Neural cell (in vitro differentiated cells): ENCODE data around the gene AGO3. TPM values are rescaled to one million over a fixed set of nuclear protein-coding genes. Genes with fewer than 3 reads are reported as not detected.

ENCODE experiments used
- H2AFZ ChIP-seq: fragments of 200-600, 300-800 bp; sonication (generic), shearing (Covaris generic); 2 replicates; pipeline ENCODE4 v1.6.0; 2014; ENCODE audit warnings: low read depth, mild to moderate bottlenecking, antibody characterized with exemption, low read length, moderate library complexity
- H3F3A ChIP-seq: fragments of 200-600 bp; shearing (Covaris generic); 2 replicates; pipeline ENCODE4 v1.6.1; 2016; ENCODE audit warnings: mild to moderate bottlenecking, moderate library complexity, mixed read lengths, antibody characterized with exemption, low read length; ENCODE audit not compliant: insufficient read depth, poor library complexity, severe bottlenecking
- H3K27ac ChIP-seq: fragments of 200-600, 300-800 bp; sonication (generic), shearing (Covaris generic); 2 replicates; pipeline ENCODE4 v1.5.1; 2014; ENCODE audit warnings: mild to moderate bottlenecking, low read length, moderate library complexity
- H3K27me3 ChIP-seq: fragments of 300-800, 200-600 bp; sonication (generic), shearing (Covaris generic); 2 replicates; pipeline ENCODE4 v1.6.0; 2014; ENCODE audit warnings: mild to moderate bottlenecking, low read depth, low read length, moderate library complexity; ENCODE audit not compliant: insufficient read depth
- H3K36me3 ChIP-seq: fragments of 300-800, 200-600 bp; sonication (generic), shearing (Covaris generic); 2 replicates; pipeline ENCODE4 v1.5.1; 2014; ENCODE audit warnings: mild to moderate bottlenecking, antibody characterized with exemption, low read length, moderate library complexity; ENCODE audit not compliant: insufficient read depth
- H3K4me2 ChIP-seq: fragments of 300-800, 200-600 bp; sonication (generic), shearing (Covaris generic); 2 replicates; pipeline ENCODE4 v1.6.0; 2014; ENCODE audit warnings: mild to moderate bottlenecking, low read length
- H3K4me3 ChIP-seq: fragments of 300-800, 200-600 bp; sonication (generic), shearing (Covaris generic); 2 replicates; pipeline ENCODE4 v1.5.1; 2014; ENCODE audit warnings: mild to moderate bottlenecking, low read length, moderate library complexity
- H3K79me2 ChIP-seq: fragments of 200-600 bp; shearing (Covaris generic); replicated peaks from 2 replicates; pipeline ENCODE4 v1.6.0; 2014; ENCODE audit warnings: mild to moderate bottlenecking, low read length, moderate library complexity; ENCODE audit not compliant: insufficient read depth
- H3K9ac ChIP-seq: fragments of 300-800, 200-600 bp; sonication (generic), shearing (Covaris generic); 2 replicates; pipeline ENCODE4 v1.6.1; 2016; ENCODE audit warnings: mild to moderate bottlenecking, low read length, mixed read lengths
- H3K9me2 ChIP-seq: fragments of 200-600 bp; shearing (Covaris generic); 2 replicates; pipeline ENCODE4 v1.6.1; 2016; ENCODE audit warnings: mild to moderate bottlenecking, low read length, mixed read lengths; ENCODE audit not compliant: insufficient read depth
- H3K9me3 ChIP-seq: fragments of 200-600, 300-800 bp; sonication (generic), shearing (Covaris generic); 2 replicates; pipeline ENCODE4 v1.6.1; 2016; ENCODE audit warnings: mild to moderate bottlenecking, mixed run types, low read length, moderate library complexity, mixed read lengths
- H4K20me1 ChIP-seq: fragments of 200-600 bp; shearing (Covaris generic); 2 replicates; pipeline ENCODE4 v1.6.1; 2016; ENCODE audit warnings: mild to moderate bottlenecking, mixed run types; ENCODE audit not compliant: insufficient read depth
- EP300 ChIP-seq: fragments of 450-650 bp; conservative IDR thresholded peaks from 2 replicates; pipeline ENCODE4 v1.6.1; 2014; ENCODE audit warnings: antibody characterized with exemption, mild to moderate bottlenecking, moderate library complexity; ENCODE audit not compliant: poor library complexity, severe bottlenecking
- EZH2 ChIP-seq: fragments of 200-600, 300-800 bp; shearing (Covaris generic), sonication (generic); IDR thresholded peaks from 2 replicates; pipeline ENCODE4 v1.6.1; 2014; ENCODE audit warnings: antibody characterized with exemption, low read length, borderline replicate concordance, mild to moderate bottlenecking; ENCODE audit not compliant: insufficient read depth, poor library complexity, severe bottlenecking
- MXI1 ChIP-seq: fragments of 450-650 bp; conservative IDR thresholded peaks from 2 replicates; pipeline ENCODE4 v1.6.1; 2014; ENCODE audit warnings: antibody characterized with exemption, mild to moderate bottlenecking; ENCODE audit not compliant: poor library complexity, severe bottlenecking
- POLR2AphosphoS5 ChIP-seq: IDR thresholded peaks from 2 replicates; pipeline ENCODE4 v1.6.1; 2012
- RAD21 ChIP-seq: fragments of 450-650 bp; conservative IDR thresholded peaks from 2 replicates; pipeline ENCODE4 v1.6.1; 2014; ENCODE audit warnings: antibody characterized with exemption, mild to moderate bottlenecking, moderate library complexity
- SMC3 ChIP-seq: fragments of 450-650 bp; conservative IDR thresholded peaks from 2 replicates; pipeline ENCODE4 v1.6.1; 2014; ENCODE audit warnings: antibody characterized with exemption, mild to moderate bottlenecking, moderate library complexity; ENCODE audit not compliant: poor library complexity
- TAF1 ChIP-seq: IDR thresholded peaks from 2 replicates; pipeline ENCODE4 v1.6.1; 2012; ENCODE audit warnings: low read depth
- polyA plus RNA-seq: library from polyadenylated mRNA; depleted of rRNA; stranded (reverse); fragments of >200 nt; gene quantifications from 2 replicates; pipeline ENCODE4 v1.2.3, GENCODE V29; 2014
- TF ChIP-seq, protein P1 (sequence below): IDR thresholded peaks from 2 replicates; pipeline ENCODE4 v1.6.1; 2012; ENCODE audit warnings: borderline replicate concordance
- TF ChIP-seq, protein P2 (sequence below): fragments of 450-650 bp; IDR thresholded peaks from 2 replicates; pipeline ENCODE4 v1.5.1; 2014; ENCODE audit warnings: antibody characterized with exemption, mild to moderate bottlenecking, moderate library complexity; ENCODE audit not compliant: poor library complexity, severe bottlenecking

The AGO3 gene
- polyA plus RNA-seq, 1 donor from 2014 or later = 9.4 TPM

DNA sequence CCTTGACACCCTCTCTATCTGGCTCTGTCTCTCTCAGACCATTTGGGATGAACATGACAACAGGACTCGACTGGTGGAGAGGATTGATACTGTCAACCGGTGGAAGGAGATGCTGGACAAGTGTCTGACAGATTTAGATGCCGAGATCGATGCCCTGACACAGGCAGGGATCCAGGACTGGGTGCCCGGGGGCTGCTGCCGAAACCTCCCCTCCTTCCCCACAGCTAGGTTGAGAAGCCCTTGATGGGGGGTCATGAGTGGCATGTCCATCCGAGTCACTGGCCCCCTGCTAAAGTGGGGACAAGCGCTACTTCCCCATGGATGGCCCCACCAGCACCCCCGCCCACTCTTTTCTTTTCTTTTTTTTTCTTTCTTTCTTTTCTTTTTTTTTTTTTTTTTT lies 154.2 kb downstream of the AGO3 start:
- H3K27ac ChIP-seq = no peak overlapping the region
- no peaks in the 10 kb centered on the region for H3K9me2 ChIP-seq
- H3F3A ChIP-seq = no peaks in the 10 kb centered on the region
- H4K20me1 ChIP-seq = no peaks in the 10 kb centered on the region
- no peak overlapping the region for H2AFZ ChIP-seq
- peaks cover 9% of the 10 kb centered on the region for H3K79me2 ChIP-seq
- TF ChIP-seq EZH2 = no peak
- no peak for TF ChIP-seq SMC3
- TF ChIP-seq POLR2AphosphoS5 = no peak
- no peak for TF ChIP-seq MXI1
- TF ChIP-seq RAD21 = no peak
- TF ChIP-seq EP300 = no peak
- TF ChIP-seq, protein P1, sequence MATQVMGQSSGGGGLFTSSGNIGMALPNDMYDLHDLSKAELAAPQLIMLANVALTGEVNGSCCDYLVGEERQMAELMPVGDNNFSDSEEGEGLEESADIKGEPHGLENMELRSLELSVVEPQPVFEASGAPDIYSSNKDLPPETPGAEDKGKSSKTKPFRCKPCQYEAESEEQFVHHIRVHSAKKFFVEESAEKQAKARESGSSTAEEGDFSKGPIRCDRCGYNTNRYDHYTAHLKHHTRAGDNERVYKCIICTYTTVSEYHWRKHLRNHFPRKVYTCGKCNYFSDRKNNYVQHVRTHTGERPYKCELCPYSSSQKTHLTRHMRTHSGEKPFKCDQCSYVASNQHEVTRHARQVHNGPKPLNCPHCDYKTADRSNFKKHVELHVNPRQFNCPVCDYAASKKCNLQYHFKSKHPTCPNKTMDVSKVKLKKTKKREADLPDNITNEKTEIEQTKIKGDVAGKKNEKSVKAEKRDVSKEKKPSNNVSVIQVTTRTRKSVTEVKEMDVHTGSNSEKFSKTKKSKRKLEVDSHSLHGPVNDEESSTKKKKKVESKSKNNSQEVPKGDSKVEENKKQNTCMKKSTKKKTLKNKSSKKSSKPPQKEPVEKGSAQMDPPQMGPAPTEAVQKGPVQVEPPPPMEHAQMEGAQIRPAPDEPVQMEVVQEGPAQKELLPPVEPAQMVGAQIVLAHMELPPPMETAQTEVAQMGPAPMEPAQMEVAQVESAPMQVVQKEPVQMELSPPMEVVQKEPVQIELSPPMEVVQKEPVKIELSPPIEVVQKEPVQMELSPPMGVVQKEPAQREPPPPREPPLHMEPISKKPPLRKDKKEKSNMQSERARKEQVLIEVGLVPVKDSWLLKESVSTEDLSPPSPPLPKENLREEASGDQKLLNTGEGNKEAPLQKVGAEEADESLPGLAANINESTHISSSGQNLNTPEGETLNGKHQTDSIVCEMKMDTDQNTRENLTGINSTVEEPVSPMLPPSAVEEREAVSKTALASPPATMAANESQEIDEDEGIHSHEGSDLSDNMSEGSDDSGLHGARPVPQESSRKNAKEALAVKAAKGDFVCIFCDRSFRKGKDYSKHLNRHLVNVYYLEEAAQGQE = no peak
- TF ChIP-seq, protein P2, sequence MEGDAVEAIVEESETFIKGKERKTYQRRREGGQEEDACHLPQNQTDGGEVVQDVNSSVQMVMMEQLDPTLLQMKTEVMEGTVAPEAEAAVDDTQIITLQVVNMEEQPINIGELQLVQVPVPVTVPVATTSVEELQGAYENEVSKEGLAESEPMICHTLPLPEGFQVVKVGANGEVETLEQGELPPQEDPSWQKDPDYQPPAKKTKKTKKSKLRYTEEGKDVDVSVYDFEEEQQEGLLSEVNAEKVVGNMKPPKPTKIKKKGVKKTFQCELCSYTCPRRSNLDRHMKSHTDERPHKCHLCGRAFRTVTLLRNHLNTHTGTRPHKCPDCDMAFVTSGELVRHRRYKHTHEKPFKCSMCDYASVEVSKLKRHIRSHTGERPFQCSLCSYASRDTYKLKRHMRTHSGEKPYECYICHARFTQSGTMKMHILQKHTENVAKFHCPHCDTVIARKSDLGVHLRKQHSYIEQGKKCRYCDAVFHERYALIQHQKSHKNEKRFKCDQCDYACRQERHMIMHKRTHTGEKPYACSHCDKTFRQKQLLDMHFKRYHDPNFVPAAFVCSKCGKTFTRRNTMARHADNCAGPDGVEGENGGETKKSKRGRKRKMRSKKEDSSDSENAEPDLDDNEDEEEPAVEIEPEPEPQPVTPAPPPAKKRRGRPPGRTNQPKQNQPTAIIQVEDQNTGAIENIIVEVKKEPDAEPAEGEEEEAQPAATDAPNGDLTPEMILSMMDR = no peak
- no peak for TF ChIP-seq TAF1
- H3K27me3 ChIP-seq = no peaks in the 10 kb centered on the region
- peak overlapping the region; percentile 80 for H3K4me3 ChIP-seq
- H3K4me2 ChIP-seq = no peak overlapping the region
- no peaks in the 10 kb centered on the region for H3K36me3 ChIP-seq
- H3K9ac ChIP-seq = peak overlapping the region; percentile 82
- H3K9me3 ChIP-seq = no peaks in the 10 kb centered on the region

- Histone ChIP-seq H3F3A (no peaks in the 10 kb centered on the region), H4K20me1 (no peaks in the 10 kb centered on the region), H3K9ac (no peak overlapping the region), H3K27ac (no peak overlapping the region), H3K9me2 (no peaks in the 10 kb centered on the region), H3K36me3 (no peaks in the 10 kb centered on the region), H3K9me3 (no peaks in the 10 kb centered on the region), H3K79me2 (peaks cover 16% of the 10 kb centered on the region), H2AFZ (no peak overlapping the region), H3K4me3 (no peak overlapping the region), H3K27me3 (no peaks in the 10 kb centered on the region), H3K4me2 (no peak overlapping the region)
- TF ChIP-seq EZH2 = no peak
- TF ChIP-seq EP300 = no peak
- TF ChIP-seq SMC3 = no peak
Measured at GRCh38 chr1:36085686-36086526, 155.0 kb downstream of the AGO3 start.
